ENCODE results near the gene OR2G3.

GRCh38 chr1:247574236-247574635 lies 31.1 kb upstream of the OR2G3 start:
- TF ChIP-seq EP300 (IDR thresholded peaks at IDR 0.05): no peak
- TF ChIP-seq, protein P1, sequence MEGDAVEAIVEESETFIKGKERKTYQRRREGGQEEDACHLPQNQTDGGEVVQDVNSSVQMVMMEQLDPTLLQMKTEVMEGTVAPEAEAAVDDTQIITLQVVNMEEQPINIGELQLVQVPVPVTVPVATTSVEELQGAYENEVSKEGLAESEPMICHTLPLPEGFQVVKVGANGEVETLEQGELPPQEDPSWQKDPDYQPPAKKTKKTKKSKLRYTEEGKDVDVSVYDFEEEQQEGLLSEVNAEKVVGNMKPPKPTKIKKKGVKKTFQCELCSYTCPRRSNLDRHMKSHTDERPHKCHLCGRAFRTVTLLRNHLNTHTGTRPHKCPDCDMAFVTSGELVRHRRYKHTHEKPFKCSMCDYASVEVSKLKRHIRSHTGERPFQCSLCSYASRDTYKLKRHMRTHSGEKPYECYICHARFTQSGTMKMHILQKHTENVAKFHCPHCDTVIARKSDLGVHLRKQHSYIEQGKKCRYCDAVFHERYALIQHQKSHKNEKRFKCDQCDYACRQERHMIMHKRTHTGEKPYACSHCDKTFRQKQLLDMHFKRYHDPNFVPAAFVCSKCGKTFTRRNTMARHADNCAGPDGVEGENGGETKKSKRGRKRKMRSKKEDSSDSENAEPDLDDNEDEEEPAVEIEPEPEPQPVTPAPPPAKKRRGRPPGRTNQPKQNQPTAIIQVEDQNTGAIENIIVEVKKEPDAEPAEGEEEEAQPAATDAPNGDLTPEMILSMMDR (IDR thresholded peaks at IDR 0.05): no peak

Data from upper lobe of left lung (tissue), 4 donors.